Astrocyte of the spinal cord (primary cell): ENCODE results near the gene FLNC.

ENCODE experiments used
- DNase-seq: peaks from one replicate; pipeline ENCODE4 v3.0.0; 2011; ENCODE audit warnings: low read depth, low spot score
- H3K4me3 ChIP-seq: 2 replicates; pipeline ENCODE4 v1.5.1; 2011; ENCODE audit warnings: low read depth, mild to moderate bottlenecking, low read length, moderate library complexity
- CTCF ChIP-seq: IDR thresholded peaks from 2 replicates; pipeline ENCODE4 v1.5.1; 2012; ENCODE audit warnings: low read depth, mild to moderate bottlenecking, low read length, inconsistent platforms
- in situ Hi-C: cut with HindIII; loops from 2 replicates; pipeline ENCODE4 v1.10.0; 2017; ENCODE audit warnings: low sequenced_read_pairs

FLNC gene

GRCh38 chr7:128830231-128831177, at the start of gene FLNC:
Gene FLNC (plus strand): TSS chr7:128830406. CDS start chr7:128830638, 232 bp downstream.
- peak; percentile 80 for DNase-seq
- in situ Hi-C loops = no loop called here
- no peak for TF ChIP-seq CTCF
- H3K4me3 ChIP-seq = peak within 1 kb of the TSS; percentile 90

GRCh38 chr7:128781126-128781525, 49.1 kb upstream of the FLNC start:
- in situ Hi-C loops = no loop called here
- peak; percentile 24 for DNase-seq
- TF ChIP-seq CTCF = no peak
- H3K4me3 ChIP-seq = no peak overlapping the region

GRCh38 chr7:128781851-128782250, 48.4 kb upstream of the FLNC start:
- in situ Hi-C loops = no loop called here
- no peak overlapping the region for H3K4me3 ChIP-seq
- TF ChIP-seq CTCF = no peak
- DNase-seq = no peak

- H3K4me3 ChIP-seq = no peak overlapping the region
- peak; percentile 84 for DNase-seq
- in situ Hi-C loops = no loop called here
- no peak for TF ChIP-seq CTCF
Measured at GRCh38 chr7:128783143-128783861, 46.9 kb upstream of the FLNC start.

GRCh38 chr7:128785738-128786137, 44.5 kb upstream of the FLNC start:
- no peak for TF ChIP-seq CTCF
- no peak for DNase-seq
- in situ Hi-C loops = no loop called here
- H3K4me3 ChIP-seq = no peak overlapping the region

- in situ Hi-C loops = no loop called here
- TF ChIP-seq CTCF = no peak
- no peak overlapping the region for H3K4me3 ChIP-seq
- DNase-seq = no peak
Measured at GRCh38 chr7:128788446-128789412, 41.5 kb upstream of the FLNC start.
